NB4 (cell line): Measurements from ENCODE around the gene NRBP1.

Experiments used
- POLR2A ChIP-seq: IDR thresholded peaks from 2 replicates; pipeline ENCODE4 v1.6.1; 2011; ENCODE audit warnings: mild to moderate bottlenecking; ENCODE audit not compliant: insufficient read length; ENCODE audit errors: extremely low read depth
- TF ChIP-seq, protein P1 (sequence below): IDR thresholded peaks from one replicate; pipeline ENCODE4 v1.5.1; 2012; ENCODE audit warnings: low read depth, low read length

DNA sequence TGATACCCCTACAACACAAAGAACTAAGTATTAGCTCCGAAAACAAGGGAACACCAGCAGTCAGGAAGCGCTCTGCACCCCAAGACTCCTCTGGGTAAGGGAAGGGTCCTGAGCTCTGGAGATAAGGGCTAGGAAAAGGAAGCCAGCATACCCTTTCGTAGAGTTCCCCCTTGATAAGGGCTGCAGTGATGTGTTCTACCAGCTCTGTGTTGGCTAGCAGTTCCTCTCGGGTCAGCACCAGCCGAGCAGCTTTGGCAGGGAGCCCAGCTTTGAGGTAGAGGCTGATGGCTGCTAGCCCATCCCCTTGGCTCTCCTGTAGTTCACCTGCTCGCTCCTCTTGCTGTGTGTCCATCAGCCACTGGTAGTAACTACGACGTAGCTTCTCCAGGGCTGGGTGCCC lies 32.7 kb downstream of the NRBP1 start:
- TF ChIP-seq POLR2A, result no peak
- TF ChIP-seq, protein P1, sequence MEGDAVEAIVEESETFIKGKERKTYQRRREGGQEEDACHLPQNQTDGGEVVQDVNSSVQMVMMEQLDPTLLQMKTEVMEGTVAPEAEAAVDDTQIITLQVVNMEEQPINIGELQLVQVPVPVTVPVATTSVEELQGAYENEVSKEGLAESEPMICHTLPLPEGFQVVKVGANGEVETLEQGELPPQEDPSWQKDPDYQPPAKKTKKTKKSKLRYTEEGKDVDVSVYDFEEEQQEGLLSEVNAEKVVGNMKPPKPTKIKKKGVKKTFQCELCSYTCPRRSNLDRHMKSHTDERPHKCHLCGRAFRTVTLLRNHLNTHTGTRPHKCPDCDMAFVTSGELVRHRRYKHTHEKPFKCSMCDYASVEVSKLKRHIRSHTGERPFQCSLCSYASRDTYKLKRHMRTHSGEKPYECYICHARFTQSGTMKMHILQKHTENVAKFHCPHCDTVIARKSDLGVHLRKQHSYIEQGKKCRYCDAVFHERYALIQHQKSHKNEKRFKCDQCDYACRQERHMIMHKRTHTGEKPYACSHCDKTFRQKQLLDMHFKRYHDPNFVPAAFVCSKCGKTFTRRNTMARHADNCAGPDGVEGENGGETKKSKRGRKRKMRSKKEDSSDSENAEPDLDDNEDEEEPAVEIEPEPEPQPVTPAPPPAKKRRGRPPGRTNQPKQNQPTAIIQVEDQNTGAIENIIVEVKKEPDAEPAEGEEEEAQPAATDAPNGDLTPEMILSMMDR, result no peak
